HG03135 (cell line): ENCODE measurements around the gene ERI2.
"Not testable (repeated sequence)": the region's sequence is repeated elsewhere in the genome, so short reads cannot be mapped to it uniquely, and the experiment has no call there.

Source experiments
- ATAC-seq: cut with Tn5 transposase; IDR thresholded peaks from one replicate; pipeline ENCODE4 v1.9.1; 2021; ENCODE audit warnings: mild to moderate bottlenecking, moderate library complexity; ENCODE audit not compliant: unreplicated experiment

Gene ERI2

DNA sequence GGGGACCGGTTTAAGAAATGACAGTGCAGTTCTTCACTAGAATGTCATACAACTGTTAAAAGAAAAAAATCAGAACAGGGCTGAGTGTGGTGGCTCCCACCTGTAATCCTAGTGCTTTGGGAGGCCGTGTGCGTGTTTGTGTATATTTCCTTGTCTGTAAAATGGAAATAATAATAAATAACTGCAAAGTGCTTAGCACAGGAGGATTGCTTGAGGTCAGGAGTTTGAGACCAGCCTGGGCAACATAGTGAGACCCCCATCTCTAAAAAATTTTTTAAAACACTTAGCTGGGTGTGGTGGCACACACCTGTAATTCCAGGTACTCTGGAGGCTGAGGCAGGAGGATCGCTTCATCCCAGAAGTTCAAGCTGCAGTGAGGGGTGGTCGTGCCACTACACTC is 40.0 kb downstream of the ERI2 start:
- no peak for ATAC-seq

- no peak for ATAC-seq
Observed at GRCh38 chr16:20765732-20766131, 40.5 kb downstream of the ERI2 start.

DNA sequence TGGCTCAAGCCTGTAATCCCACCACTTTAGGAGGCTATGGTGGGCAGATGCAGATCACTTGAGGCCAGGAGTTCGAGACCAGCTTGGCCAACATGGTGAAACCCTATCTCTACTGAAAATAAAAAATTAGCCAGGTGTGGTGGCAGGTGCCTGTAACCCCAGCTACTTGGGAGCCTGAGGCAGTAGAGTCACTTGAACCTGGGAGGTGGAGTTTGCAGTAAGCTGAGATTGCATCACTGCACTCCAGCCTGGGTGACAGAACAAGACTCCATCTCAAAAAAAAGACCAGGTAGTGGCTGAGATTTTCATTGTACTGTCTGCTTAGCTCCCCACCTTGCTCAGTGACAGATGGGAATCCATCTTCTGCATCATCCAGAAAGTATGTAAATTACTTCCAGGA is 41.8 kb downstream of the ERI2 start:
- not testable (repeated sequence) for ATAC-seq

DNA sequence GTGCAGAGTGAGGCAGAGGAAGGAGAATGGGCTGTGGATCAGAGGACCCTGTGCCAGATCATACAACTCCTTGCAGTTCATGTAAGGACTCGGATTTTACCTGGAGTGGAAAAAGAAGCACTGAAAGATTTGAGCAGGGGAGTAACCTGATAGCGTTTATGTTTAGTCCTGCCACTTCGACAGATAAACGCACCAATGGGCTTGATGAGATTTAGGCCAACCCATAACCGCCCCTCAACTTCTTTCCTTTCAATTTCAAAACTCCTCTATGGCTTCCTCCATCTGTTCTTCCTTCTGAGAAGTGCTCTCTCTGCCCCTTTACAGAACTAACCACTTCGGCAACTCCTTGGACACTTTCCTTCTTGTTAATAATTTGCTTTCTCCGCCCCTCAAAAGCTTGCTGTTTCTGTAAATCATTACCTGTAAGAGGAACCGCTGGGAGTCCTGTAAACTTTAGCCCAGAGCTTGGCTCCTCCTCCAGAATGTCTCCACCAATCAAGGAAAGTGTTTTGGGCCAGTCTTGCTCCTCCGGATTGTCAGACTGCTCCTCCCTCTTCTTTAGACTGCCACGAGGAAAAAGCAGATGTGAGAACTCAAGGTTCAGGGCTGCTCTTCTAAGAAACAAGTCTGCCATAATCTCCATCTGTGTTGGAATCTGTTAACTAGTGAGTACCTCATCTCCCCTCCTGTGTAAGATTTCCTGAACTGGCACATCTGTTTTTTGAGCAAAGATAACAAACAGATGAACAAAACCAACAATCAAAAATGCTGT is 42.6 kb downstream of the ERI2 start, which contains the start of gene ACSM3:
Gene ACSM3 (plus strand): TSS at position 554 of the 772 bp plus-strand sequence. CDS start 6,021 bp downstream, outside the sequence.
- ATAC-seq: peak; percentile 99

GRCh38 chr16:20762404-20763123 is 43.7 kb downstream of the ERI2 start:
- ATAC-seq: no peak

DNA sequence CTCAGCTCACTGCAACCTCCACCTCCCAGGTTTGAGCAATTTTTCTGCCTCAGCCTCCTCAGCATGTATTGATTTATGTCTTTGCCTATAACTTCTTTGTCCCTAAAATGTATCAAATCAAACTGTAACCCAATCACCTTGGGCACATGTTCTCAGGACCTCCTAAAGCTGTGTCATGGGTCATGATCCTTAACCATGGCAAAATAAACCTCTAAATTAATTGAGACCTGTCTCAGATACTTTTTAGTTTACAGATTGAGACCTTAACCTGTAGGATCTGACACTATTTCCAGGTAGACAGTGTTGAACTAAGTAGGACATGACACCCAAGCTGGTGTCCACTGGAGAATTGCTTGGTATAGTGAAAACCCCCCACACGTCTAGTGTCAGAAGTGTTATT is 45.1 kb downstream of the ERI2 start:
- ATAC-seq: no peak

DNA sequence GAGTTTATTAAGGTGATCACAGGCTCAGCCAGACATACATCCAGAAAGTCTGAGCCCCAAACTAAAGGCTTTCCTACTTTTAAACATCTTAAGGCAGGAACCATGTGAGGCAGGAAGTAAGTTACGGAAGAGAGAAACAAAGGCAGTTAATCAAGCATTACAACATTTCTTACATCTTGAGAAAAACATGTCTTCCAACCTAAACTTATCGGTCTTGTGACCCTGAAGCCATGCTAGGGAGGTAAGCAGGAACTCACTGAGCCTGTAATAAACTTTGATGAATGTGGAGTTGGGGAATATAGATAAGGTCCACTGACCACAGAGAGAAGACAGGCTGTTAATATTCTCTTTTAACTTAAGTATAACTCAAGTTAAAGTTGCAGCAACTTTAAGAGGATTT is 45.9 kb downstream of the ERI2 start:
- ATAC-seq: no peak

DNA sequence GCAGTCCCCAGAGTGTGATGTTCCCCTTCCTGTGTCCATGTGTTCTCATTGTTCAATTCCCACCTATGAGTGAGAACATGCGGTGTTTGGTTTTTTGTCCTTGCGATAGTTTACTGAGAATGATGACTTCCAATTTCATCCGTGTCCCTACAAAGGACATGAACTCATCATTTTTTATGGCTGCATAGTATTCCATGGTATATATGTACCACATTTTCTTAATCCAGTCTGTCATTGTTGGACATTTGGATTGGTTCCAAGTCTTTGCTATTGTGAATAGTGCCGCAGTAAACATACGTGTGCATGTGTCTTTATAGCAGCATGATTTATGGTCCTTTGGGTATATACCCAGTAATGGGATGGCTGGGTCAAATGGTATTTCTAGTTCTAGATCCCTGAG is 50.5 kb downstream of the ERI2 start:
- not testable (repeated sequence) for ATAC-seq

DNA sequence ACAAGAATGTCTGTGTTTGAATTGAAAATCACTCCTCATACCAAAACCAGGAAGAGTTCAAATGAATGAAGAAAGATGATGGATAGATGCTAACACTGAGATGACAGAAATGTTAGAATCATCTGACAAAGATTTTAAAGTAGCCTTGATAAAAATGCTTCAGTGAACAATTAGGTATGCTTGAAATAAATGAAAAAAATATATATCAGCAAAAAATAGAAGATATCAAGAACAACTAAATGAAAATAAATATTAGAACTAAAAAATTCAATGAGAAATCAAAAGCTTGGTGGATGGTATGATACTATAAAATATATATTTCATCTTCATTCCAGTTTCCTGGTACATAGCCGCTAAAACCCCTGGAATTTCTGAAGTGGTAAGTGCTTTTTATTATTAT is 51.0 kb downstream of the ERI2 start:
- ATAC-seq: no peak

DNA sequence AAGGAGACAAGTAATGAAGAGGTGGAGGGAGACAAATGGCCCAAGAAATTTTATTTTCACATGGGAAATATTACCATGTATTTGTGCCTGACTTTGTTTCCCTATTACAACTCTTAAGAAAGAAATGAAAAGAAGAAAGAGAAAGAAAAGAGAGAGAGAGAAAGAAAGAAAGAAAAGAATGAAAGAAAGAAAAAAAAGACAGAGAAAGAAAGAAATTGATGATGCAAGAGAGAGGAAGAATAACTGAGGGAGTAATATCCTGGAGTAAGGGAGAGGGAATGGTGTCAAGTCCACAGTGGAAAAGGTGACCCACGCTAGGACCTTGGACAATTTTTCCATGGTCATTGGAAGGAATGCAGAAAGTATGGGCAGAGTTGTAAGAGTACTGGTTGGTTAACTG is 52.5 kb downstream of the ERI2 start:
- no peak for ATAC-seq

DNA sequence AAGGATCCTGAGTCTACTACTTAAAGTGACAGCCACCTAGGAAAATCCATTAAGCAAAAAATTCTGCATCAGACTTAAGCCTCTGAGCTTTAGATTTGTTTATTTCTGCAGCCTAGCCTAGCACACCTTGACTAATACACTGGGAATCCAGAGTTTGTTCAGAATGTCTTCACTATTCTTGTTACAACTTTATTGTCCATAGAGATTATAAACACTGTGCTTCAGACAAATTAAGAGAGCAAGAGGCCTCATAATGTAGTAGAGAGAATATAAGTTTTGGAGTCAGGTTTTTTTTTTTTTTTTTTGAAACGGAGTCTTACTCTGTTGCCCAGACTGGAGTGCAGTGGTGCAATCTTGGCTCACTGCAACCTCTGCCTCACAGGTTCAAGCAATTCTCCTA is 55.7 kb downstream of the ERI2 start:
- ATAC-seq: no peak

DNA sequence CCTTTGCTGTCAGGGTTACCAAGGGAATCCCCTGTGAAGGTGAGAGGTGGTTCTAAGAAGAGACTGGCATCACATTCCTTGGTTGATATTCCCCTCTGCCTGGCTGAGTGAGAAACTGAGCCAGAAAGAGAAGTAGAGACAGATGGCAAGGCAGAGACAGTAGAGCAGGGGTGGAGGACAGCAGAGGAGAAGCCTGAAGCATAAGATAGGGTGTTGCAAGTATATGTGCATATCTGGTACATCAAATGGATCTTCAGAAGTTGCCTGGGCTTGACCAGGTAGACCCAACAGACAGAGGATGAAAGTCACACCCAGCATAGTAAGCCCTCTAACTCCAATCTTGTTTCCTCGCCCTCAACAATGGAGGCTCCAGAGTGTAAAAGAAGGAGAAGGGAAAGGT is 56.8 kb downstream of the ERI2 start:
- ATAC-seq: no peak

GRCh38 chr16:20747030-20747816 is 59.0 kb downstream of the ERI2 start:
- ATAC-seq: no peak

- ATAC-seq: no peak
Observed at GRCh38 chr16:20746461-20746860, 59.8 kb downstream of the ERI2 start.
